SU-DHL-6 (cell line): ENCODE measurements around the gene DEPDC5.

Source experiments
- H2AFZ ChIP-seq: fragments of 200-600 bp; sonication (generic); 2 replicates; pipeline ENCODE4 v1.6.1; 2014; ENCODE audit warnings: low read depth, mild to moderate bottlenecking, moderate library complexity, mixed read lengths, antibody characterized with exemption, low read length; ENCODE audit not compliant: severe bottlenecking
- H3F3A ChIP-seq: fragments of 200-600 bp; shearing (Covaris generic); 2 replicates; pipeline ENCODE4 v1.6.0; 2016; ENCODE audit warnings: antibody characterized with exemption, mild to moderate bottlenecking; ENCODE audit not compliant: insufficient read depth
- H3K27ac ChIP-seq: fragments of 200-600 bp; sonication (generic); 2 replicates; pipeline ENCODE4 v1.5.1; 2016; ENCODE audit warnings: low read depth, mild to moderate bottlenecking, low read length, moderate library complexity, mixed read lengths
- H3K27me3 ChIP-seq: fragments of 200-600 bp; sonication (generic), shearing (Covaris generic); 2 replicates; pipeline ENCODE4 v1.6.0; 2014; ENCODE audit warnings: mild to moderate bottlenecking, low read length
- H3K36me3 ChIP-seq: fragments of 200-600 bp; sonication (generic); 2 replicates; pipeline ENCODE4 v1.6.1; 2014; ENCODE audit warnings: mild to moderate bottlenecking, low read length, mixed read lengths
- H3K4me2 ChIP-seq: fragments of 300-600, 200-600 bp; shearing (Covaris generic), sonication (generic); 2 replicates; pipeline ENCODE4 v1.6.0; 2014; ENCODE audit warnings: low read length, low read depth, mild to moderate bottlenecking; ENCODE audit not compliant: poor library complexity, severe bottlenecking
- H3K4me3 ChIP-seq: fragments of 200-600 bp; sonication (generic); 2 replicates; pipeline ENCODE4 v1.5.1; 2014; ENCODE audit warnings: antibody characterized with exemption, low read length, mild to moderate bottlenecking, mixed read lengths; ENCODE audit not compliant: insufficient read depth, poor library complexity, severe bottlenecking
- H3K79me2 ChIP-seq: fragments of 200-600 bp; sonication (generic); 2 replicates; pipeline ENCODE4 v1.6.1; 2014; ENCODE audit warnings: mild to moderate bottlenecking, low read length, moderate library complexity; ENCODE audit not compliant: insufficient read depth
- H3K9ac ChIP-seq: fragments of 200-600 bp; sonication (generic); 2 replicates; pipeline ENCODE4 v1.7.0; 2014; ENCODE audit warnings: mild to moderate bottlenecking, low read length
- H3K9me2 ChIP-seq: fragments of 200-600 bp; sonication (generic); replicated peaks from 2 replicates; pipeline ENCODE4 v1.6.1; 2014; ENCODE audit warnings: low read length; ENCODE audit not compliant: insufficient read depth
- H3K9me3 ChIP-seq: fragments of 200-600 bp; sonication (generic); 2 replicates; pipeline ENCODE4 v1.6.1; 2014; ENCODE audit warnings: low read length, mixed read lengths; ENCODE audit not compliant: insufficient read depth
- H4K20me1 ChIP-seq: fragments of 200-600 bp; sonication (generic); 2 replicates; pipeline ENCODE4 v1.6.1; 2014; ENCODE audit warnings: low read depth, mild to moderate bottlenecking, antibody characterized with exemption, low read length, moderate library complexity, mixed read lengths
- EZH2phosphoT487 ChIP-seq: fragments of 200-600 bp; sonication (generic), shearing (Covaris generic); conservative IDR thresholded peaks from 2 replicates; pipeline ENCODE4 v1.6.1; 2018; ENCODE audit warnings: mild to moderate bottlenecking, antibody characterized with exemption, low read length, moderate library complexity, mixed read lengths
- TF ChIP-seq, protein P1 (sequence below): fragments of 200-600 bp; sonication (generic); IDR thresholded peaks from one replicate; pipeline ENCODE4 v1.5.1; 2017; ENCODE audit warnings: antibody characterized with exemption, mild to moderate bottlenecking, low read length, moderate library complexity; ENCODE audit not compliant: insufficient read depth, poor library complexity, severe bottlenecking

The DEPDC5 gene

DNA sequence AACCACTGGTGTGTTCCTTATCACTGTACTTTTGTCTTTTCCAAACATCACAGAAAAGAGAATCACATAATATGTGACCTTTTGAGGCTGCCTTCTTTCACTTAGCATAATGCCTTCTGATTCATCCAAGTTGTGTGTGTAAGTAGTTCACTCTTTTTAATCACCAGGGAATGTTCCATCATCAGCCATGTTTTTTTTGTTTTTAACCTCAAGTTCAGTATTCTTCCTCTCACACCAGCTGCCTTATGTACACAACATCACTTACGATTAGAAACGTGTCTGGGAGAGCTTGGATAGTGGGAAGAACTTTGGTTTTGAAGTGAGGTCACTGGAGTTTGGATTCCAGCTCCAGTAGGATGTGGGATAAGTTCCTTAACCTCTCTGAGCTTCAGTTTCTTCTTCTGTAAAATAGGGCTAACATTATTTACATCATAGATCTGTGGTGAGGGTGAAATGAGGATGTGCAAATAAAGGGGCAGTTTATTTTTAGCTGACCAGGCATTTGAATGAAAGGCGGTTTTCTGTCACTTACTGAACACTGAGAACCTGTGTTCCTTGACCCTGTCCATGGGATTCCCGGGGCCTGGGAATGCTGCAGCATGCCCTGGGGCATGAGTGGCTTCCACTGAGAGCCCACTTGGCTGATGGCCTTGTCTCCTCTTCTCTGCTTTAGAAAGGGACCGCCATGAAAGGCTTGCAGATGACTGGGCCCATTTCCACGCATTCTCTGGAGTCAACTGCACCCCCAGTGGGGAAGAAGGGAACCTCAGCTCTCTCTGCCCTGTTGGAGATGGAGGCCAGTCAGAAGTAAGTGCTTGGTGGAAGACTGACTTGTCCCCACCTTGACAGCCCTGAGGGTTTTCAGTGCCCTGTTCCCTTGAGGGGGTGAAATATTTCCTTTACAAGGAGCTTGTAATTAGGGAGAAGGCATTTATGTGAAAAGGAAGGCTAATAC, 92.6 kb downstream of the DEPDC5 start:
- Histone ChIP-seq H4K20me1 (no peaks in the 10 kb centered on the region), H3K9ac (no peak overlapping the region), H2AFZ (no peak overlapping the region), H3K9me3 (no peaks in the 10 kb centered on the region), H3K27ac (no peak overlapping the region), H3F3A (no peaks in the 10 kb centered on the region), H3K9me2 (no peaks in the 10 kb centered on the region), H3K36me3 (peaks cover 14% of the 10 kb centered on the region; the same call in 1 of the 2 replicates), H3K27me3 (no peaks in the 10 kb centered on the region), H3K4me2 (no peak overlapping the region), H3K79me2 (no peaks in the 10 kb centered on the region), H3K4me3 (no peak overlapping the region)
- TF ChIP-seq, protein P1, sequence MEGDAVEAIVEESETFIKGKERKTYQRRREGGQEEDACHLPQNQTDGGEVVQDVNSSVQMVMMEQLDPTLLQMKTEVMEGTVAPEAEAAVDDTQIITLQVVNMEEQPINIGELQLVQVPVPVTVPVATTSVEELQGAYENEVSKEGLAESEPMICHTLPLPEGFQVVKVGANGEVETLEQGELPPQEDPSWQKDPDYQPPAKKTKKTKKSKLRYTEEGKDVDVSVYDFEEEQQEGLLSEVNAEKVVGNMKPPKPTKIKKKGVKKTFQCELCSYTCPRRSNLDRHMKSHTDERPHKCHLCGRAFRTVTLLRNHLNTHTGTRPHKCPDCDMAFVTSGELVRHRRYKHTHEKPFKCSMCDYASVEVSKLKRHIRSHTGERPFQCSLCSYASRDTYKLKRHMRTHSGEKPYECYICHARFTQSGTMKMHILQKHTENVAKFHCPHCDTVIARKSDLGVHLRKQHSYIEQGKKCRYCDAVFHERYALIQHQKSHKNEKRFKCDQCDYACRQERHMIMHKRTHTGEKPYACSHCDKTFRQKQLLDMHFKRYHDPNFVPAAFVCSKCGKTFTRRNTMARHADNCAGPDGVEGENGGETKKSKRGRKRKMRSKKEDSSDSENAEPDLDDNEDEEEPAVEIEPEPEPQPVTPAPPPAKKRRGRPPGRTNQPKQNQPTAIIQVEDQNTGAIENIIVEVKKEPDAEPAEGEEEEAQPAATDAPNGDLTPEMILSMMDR: no peak
- TF ChIP-seq EZH2phosphoT487: no peak

DNA sequence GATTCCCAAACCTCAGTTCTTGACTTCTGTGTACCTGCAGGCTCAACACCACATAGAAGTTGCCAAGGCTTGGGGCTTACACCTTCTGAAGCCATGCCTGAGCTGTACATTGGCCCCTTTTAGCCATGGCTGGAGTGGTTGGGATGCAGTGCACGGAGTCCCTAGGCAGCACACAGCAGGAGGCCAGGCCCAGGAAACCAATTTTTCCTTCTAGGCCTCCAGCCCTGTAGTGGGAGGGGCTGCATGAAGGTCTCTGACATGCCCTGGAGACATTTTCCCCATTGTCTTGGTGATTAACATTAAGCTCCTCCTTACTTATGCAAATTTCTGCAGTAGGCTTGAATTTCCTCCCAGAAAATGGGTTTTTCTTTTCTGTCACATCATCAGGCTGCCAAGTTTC, 94.6 kb downstream of the DEPDC5 start:
- no peak overlapping the region for H3K27ac ChIP-seq
- no peaks in the 10 kb centered on the region for H3K9me2 ChIP-seq
- TF ChIP-seq, protein P1: no peak
- no peak for TF ChIP-seq EZH2phosphoT487
- H3K4me2 ChIP-seq: no peak overlapping the region
- H3F3A ChIP-seq: no peaks in the 10 kb centered on the region
- peaks cover 13% of the 10 kb centered on the region; the same call in 1 of the 2 replicates for H3K36me3 ChIP-seq
- H2AFZ ChIP-seq: no peak overlapping the region
- H3K9ac ChIP-seq: no peak overlapping the region
- no peaks in the 10 kb centered on the region for H3K27me3 ChIP-seq
- H3K79me2 ChIP-seq: no peaks in the 10 kb centered on the region
- no peaks in the 10 kb centered on the region for H4K20me1 ChIP-seq
- H3K4me3 ChIP-seq: no peak overlapping the region
- H3K9me3 ChIP-seq: no peaks in the 10 kb centered on the region

DNA sequence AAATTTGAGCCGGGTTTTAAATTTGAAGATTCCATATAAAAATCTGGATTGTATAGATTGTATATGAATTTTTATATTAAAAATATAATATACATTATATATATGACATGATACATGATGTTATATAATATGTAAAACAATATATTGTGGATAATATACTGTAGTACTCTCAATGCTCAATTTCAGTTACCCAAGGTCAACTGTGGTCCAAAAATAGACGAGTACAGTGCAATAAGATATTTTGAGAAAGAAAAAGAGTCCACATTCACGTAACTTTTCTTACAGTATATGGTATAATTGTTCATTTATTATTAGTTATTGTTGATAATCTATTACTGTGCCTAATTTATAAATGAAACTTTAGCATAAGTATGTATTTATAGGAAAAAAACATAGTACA, 96.3 kb downstream of the DEPDC5 start:
- H2AFZ ChIP-seq: no peak overlapping the region
- H3K36me3 ChIP-seq: peaks cover 13% of the 10 kb centered on the region; the same call in 1 of the 2 replicates
- no peaks in the 10 kb centered on the region for H3F3A ChIP-seq
- no peaks in the 10 kb centered on the region for H3K9me3 ChIP-seq
- no peak overlapping the region for H3K27ac ChIP-seq
- H3K79me2 ChIP-seq: no peaks in the 10 kb centered on the region
- H3K4me2 ChIP-seq: no peak overlapping the region
- H3K27me3 ChIP-seq: no peaks in the 10 kb centered on the region
- TF ChIP-seq, protein P1: no peak
- TF ChIP-seq EZH2phosphoT487: no peak
- no peak overlapping the region for H3K9ac ChIP-seq
- H3K4me3 ChIP-seq: no peak overlapping the region
- no peaks in the 10 kb centered on the region for H3K9me2 ChIP-seq
- H4K20me1 ChIP-seq: no peaks in the 10 kb centered on the region
